ENCODE measurements around the gene PSMB8.

DNA sequence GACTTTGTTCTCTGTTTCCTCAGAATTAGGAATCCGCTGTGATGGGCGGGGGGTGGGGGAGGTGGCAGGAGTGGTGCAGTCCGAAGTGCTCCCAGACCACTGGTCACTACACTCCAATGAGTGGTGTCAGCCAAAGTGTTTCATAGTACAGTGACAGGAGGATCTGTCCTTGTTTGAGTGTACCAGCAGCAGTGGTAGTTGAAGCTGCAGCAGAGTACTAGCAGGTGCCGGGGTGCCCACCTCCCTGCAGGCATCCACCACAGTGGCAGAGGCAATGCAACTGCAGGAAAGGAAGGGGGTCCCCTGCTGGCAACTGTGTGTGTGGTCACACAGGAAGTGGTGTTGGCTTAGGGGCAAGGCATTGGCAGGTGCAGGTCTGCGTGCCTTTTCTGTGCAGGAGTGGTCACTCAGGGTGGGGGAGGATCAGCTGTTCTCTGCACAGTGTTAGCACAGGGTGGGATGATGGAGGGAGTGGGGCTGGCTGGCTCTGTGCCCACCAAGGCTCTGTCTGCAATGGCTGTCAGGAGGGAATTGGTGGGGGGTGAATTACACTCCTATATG is 36.7 kb downstream of the PSMB8 start:
- TF ChIP-seq, protein P1, sequence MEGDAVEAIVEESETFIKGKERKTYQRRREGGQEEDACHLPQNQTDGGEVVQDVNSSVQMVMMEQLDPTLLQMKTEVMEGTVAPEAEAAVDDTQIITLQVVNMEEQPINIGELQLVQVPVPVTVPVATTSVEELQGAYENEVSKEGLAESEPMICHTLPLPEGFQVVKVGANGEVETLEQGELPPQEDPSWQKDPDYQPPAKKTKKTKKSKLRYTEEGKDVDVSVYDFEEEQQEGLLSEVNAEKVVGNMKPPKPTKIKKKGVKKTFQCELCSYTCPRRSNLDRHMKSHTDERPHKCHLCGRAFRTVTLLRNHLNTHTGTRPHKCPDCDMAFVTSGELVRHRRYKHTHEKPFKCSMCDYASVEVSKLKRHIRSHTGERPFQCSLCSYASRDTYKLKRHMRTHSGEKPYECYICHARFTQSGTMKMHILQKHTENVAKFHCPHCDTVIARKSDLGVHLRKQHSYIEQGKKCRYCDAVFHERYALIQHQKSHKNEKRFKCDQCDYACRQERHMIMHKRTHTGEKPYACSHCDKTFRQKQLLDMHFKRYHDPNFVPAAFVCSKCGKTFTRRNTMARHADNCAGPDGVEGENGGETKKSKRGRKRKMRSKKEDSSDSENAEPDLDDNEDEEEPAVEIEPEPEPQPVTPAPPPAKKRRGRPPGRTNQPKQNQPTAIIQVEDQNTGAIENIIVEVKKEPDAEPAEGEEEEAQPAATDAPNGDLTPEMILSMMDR (IDR thresholded peaks at IDR 0.05; ENCODE audit: low read depth, low read length), result no peak
- no peak for TF ChIP-seq EZH2phosphoT487 (IDR thresholded peaks at IDR 0.05; ENCODE audit: low read depth)

All from OCI-LY3 (cell line).